ENCODE data around the gene SPTLC3.

The SPTLC3 gene

GRCh38 chr20:13158369-13158768 lies 149.6 kb downstream of the SPTLC3 start:
- Histone ChIP-seq H3K4me3 (ENCODE audit: low read length) (no peak overlapping the region), H4K20me1 (ENCODE audit: insufficient read depth, low read length) (no peaks in the 10 kb centered on the region), H3K27me3 (ENCODE audit: low read depth, low read length) (peaks cover 63% of the 10 kb centered on the region), H2AFZ (ENCODE audit: low read depth, low read length) (no peak overlapping the region), H3K9me3 (ENCODE audit: insufficient read depth, low read length) (no peaks in the 10 kb centered on the region), H3K27ac (ENCODE audit: low read length) (no peak overlapping the region), H3K4me1 (ENCODE audit: low read length) (no peaks in the 10 kb centered on the region), H3K36me3 (replicated peaks; ENCODE audit: low read depth, low read length) (no peaks in the 10 kb centered on the region), H3K9ac (ENCODE audit: low read length) (no peak overlapping the region), H3K79me2 (ENCODE audit: low read length) (no peaks in the 10 kb centered on the region), H3K4me2 (ENCODE audit: low read length) (no peak overlapping the region)
- TF ChIP-seq CTCF (IDR thresholded peaks at IDR 0.05; ENCODE audit: low read depth, low read length) (no peak), EZH2phosphoT487 (IDR thresholded peaks at IDR 0.05; ENCODE audit: low read depth) (no peak)

GRCh38 chr20:13159889-13160288 lies 151.1 kb downstream of the SPTLC3 start:
- Histone ChIP-seq H2AFZ (ENCODE audit: low read depth, low read length) (no peak overlapping the region), H3K79me2 (ENCODE audit: low read length) (no peaks in the 10 kb centered on the region), H3K9ac (ENCODE audit: low read length) (no peak overlapping the region), H3K4me3 (ENCODE audit: low read length) (no peak overlapping the region), H3K4me2 (ENCODE audit: low read length) (no peak overlapping the region), H4K20me1 (ENCODE audit: insufficient read depth, low read length) (no peaks in the 10 kb centered on the region), H3K27ac (ENCODE audit: low read length) (no peak overlapping the region), H3K27me3 (ENCODE audit: low read depth, low read length) (peaks cover 53% of the 10 kb centered on the region), H3K36me3 (replicated peaks; ENCODE audit: low read depth, low read length) (no peaks in the 10 kb centered on the region), H3K4me1 (ENCODE audit: low read length) (no peaks in the 10 kb centered on the region), H3K9me3 (ENCODE audit: insufficient read depth, low read length) (no peaks in the 10 kb centered on the region)
- TF ChIP-seq EZH2phosphoT487 (IDR thresholded peaks at IDR 0.05; ENCODE audit: low read depth) (no peak), CTCF (IDR thresholded peaks at IDR 0.05; ENCODE audit: low read depth, low read length) (no peak)

GRCh38 chr20:13165203-13165602 lies 156.4 kb downstream of the SPTLC3 start:
- Histone ChIP-seq H3K36me3 (replicated peaks; ENCODE audit: low read depth, low read length) (no peaks in the 10 kb centered on the region), H3K27ac (ENCODE audit: low read length) (no peak overlapping the region), H3K4me1 (ENCODE audit: low read length) (no peaks in the 10 kb centered on the region), H3K4me3 (ENCODE audit: low read length) (no peak overlapping the region), H2AFZ (ENCODE audit: low read depth, low read length) (no peak overlapping the region), H4K20me1 (ENCODE audit: insufficient read depth, low read length) (no peaks in the 10 kb centered on the region), H3K4me2 (ENCODE audit: low read length) (no peak overlapping the region), H3K9ac (ENCODE audit: low read length) (no peak overlapping the region), H3K9me3 (ENCODE audit: insufficient read depth, low read length) (no peaks in the 10 kb centered on the region), H3K79me2 (ENCODE audit: low read length) (no peaks in the 10 kb centered on the region), H3K27me3 (ENCODE audit: low read depth, low read length) (peaks cover 20% of the 10 kb centered on the region; the same call in 1 of the 2 replicates)
- TF ChIP-seq CTCF (IDR thresholded peaks at IDR 0.05; ENCODE audit: low read depth, low read length) (no peak), EZH2phosphoT487 (IDR thresholded peaks at IDR 0.05; ENCODE audit: low read depth) (no peak)

- Histone ChIP-seq H4K20me1 (ENCODE audit: insufficient read depth, low read length) (no peaks in the 10 kb centered on the region), H3K27ac (ENCODE audit: low read length) (no peak overlapping the region), H3K27me3 (ENCODE audit: low read depth, low read length) (peaks cover 20% of the 10 kb centered on the region; the same call in 1 of the 2 replicates), H2AFZ (ENCODE audit: low read depth, low read length) (no peak overlapping the region), H3K36me3 (replicated peaks; ENCODE audit: low read depth, low read length) (no peaks in the 10 kb centered on the region), H3K9ac (ENCODE audit: low read length) (no peak overlapping the region), H3K4me2 (ENCODE audit: low read length) (no peak overlapping the region), H3K79me2 (ENCODE audit: low read length) (no peaks in the 10 kb centered on the region), H3K4me1 (ENCODE audit: low read length) (no peaks in the 10 kb centered on the region), H3K9me3 (ENCODE audit: insufficient read depth, low read length) (no peaks in the 10 kb centered on the region), H3K4me3 (ENCODE audit: low read length) (no peak overlapping the region)
- TF ChIP-seq EZH2phosphoT487 (IDR thresholded peaks at IDR 0.05; ENCODE audit: low read depth) (no peak), CTCF (IDR thresholded peaks at IDR 0.05; ENCODE audit: low read depth, low read length) (no peak)
These were observed 157.2 kb downstream of the SPTLC3 start for GRCh38 chr20:13166011-13166410.

Measured in OCI-LY3 (cell line).